Mesenchymal stem cell (in vitro differentiated cells and primary cell): ENCODE results near the gene AQP9.
A peak's percentile ranks its signal among the peaks of the same experiment; 100 is the strongest.
"Not testable (repeated sequence)": the region's sequence is repeated elsewhere in the genome, so short reads cannot be mapped to it uniquely, and the experiment has no call there.

Source experiments
- DNase-seq: peaks from one replicate; pipeline ENCODE4 v3.0.0-alpha.2; 2013
- H2AFZ ChIP-seq: one replicate; pipeline ENCODE4 v1.6.1; 2013; ENCODE audit warnings: low read depth, mild to moderate bottlenecking, control low read depth, inconsistent platforms, low read length, moderate library complexity
- H2AK5ac ChIP-seq: 2 replicates; pipeline ENCODE4 v1.6.1; 2013; ENCODE audit warnings: low read length, moderate library complexity, mild to moderate bottlenecking, inconsistent platforms; ENCODE audit not compliant: severe bottlenecking
- H2BK120ac ChIP-seq: one replicate; pipeline ENCODE4 v1.6.1; 2013; ENCODE audit warnings: low read depth, mild to moderate bottlenecking, inconsistent platforms, low read length, moderate library complexity
- H2BK12ac ChIP-seq, 2 experiments: one replicate each; pipeline ENCODE4 v1.6.1; 2013; ENCODE audit warnings: inconsistent platforms in 2 of 2, low read length in 2 of 2, mild to moderate bottlenecking in 2 of 2, moderate library complexity in 2 of 2, control low read depth in 1 of 2
- H2BK15ac ChIP-seq: one replicate; pipeline ENCODE4 v1.6.1; 2013; ENCODE audit warnings: mild to moderate bottlenecking, low read depth, inconsistent platforms; ENCODE audit not compliant: poor library complexity, severe bottlenecking
- H2BK5ac ChIP-seq: 2 replicates; pipeline ENCODE4 v1.6.1; 2013; ENCODE audit warnings: low read depth, mild to moderate bottlenecking, low read length, control low read depth, inconsistent platforms; ENCODE audit not compliant: poor library complexity, severe bottlenecking
- H3K14ac ChIP-seq, 2 experiments: one replicate each; pipeline ENCODE4 v1.6.1; 2013; ENCODE audit warnings: inconsistent platforms in 2 of 2, low read length in 2 of 2, control low read depth in 1 of 2, mild to moderate bottlenecking in 1 of 2, moderate library complexity in 1 of 2
- H3K18ac ChIP-seq, 2 experiments: one replicate each; pipeline ENCODE4 v1.6.1; 2013; ENCODE audit warnings: inconsistent platforms in 2 of 2, low read length in 2 of 2, control low read depth in 1 of 2, low read depth in 1 of 2, mild to moderate bottlenecking in 1 of 2
- H3K23ac ChIP-seq, 2 experiments: one replicate each; pipeline ENCODE4 v1.6.1; 2013; ENCODE audit warnings: inconsistent platforms in 2 of 2, low read length in 2 of 2, mild to moderate bottlenecking in 2 of 2, moderate library complexity in 2 of 2, control low read depth in 1 of 2
- H3K27ac ChIP-seq: 2 replicates; pipeline ENCODE4 v1.5.1; 2013; ENCODE audit warnings: mild to moderate bottlenecking, moderate library complexity, low read length, control low read depth, inconsistent platforms; ENCODE audit not compliant: poor library complexity, severe bottlenecking
- H3K27me3 ChIP-seq, 2 experiments: 2 replicates each; pipeline versions ENCODE4 v1.6.1 to v1.7.0; 2013; ENCODE audit warnings: low read length in 2 of 2, mild to moderate bottlenecking in 2 of 2, moderate library complexity in 2 of 2, control low read depth in 1 of 2, inconsistent platforms in 1 of 2; ENCODE audit not compliant: control insufficient read depth in 1 of 2, insufficient read depth in 1 of 2
- H3K36me3 ChIP-seq, 2 experiments: 2 replicates each; pipeline versions ENCODE4 v1.6.1 to v1.7.0; 2013; ENCODE audit warnings: low read length in 2 of 2, control low read depth in 1 of 2, inconsistent platforms in 1 of 2, low read depth in 1 of 2, mild to moderate bottlenecking in 1 of 2; ENCODE audit not compliant: insufficient read depth in 2 of 2, control insufficient read depth in 1 of 2
- H3K4ac ChIP-seq, 2 experiments: one replicate each; pipeline ENCODE4 v1.6.1; 2013; ENCODE audit warnings: inconsistent platforms in 2 of 2, low read length in 2 of 2, mild to moderate bottlenecking in 2 of 2, moderate library complexity in 2 of 2, control low read depth in 1 of 2, low read depth in 1 of 2
- H3K4me1 ChIP-seq: 2 replicates; pipeline ENCODE4 v1.6.1; 2013; ENCODE audit warnings: low read depth, low read length, control low read depth; ENCODE audit not compliant: control insufficient read depth, insufficient read depth
- H3K4me2 ChIP-seq: 2 replicates; pipeline ENCODE4 v1.6.1; 2013; ENCODE audit warnings: low read length, mild to moderate bottlenecking, inconsistent platforms; ENCODE audit not compliant: poor library complexity, severe bottlenecking
- H3K4me3 ChIP-seq, 2 experiments: 2 replicates each; pipeline versions ENCODE4 v1.5.1 to v1.7.0; 2013; ENCODE audit warnings: low read length in 2 of 2, mild to moderate bottlenecking in 2 of 2, control low read depth in 1 of 2, low read depth in 1 of 2; ENCODE audit not compliant: insufficient read depth in 1 of 2
- H3K79me1 ChIP-seq: replicated peaks from 2 replicates; pipeline ENCODE4 v1.6.1; 2013; ENCODE audit warnings: mild to moderate bottlenecking, control low read depth, low read length, inconsistent platforms; ENCODE audit not compliant: poor library complexity, severe bottlenecking
- H3K9ac ChIP-seq: 2 replicates; pipeline ENCODE4 v1.7.0; 2013; ENCODE audit warnings: mild to moderate bottlenecking, low read length, moderate library complexity
- H3K9me3 ChIP-seq: 2 replicates; pipeline ENCODE4 v1.7.0; 2013; ENCODE audit warnings: mild to moderate bottlenecking, low read length; ENCODE audit not compliant: control insufficient read depth
- H4K8ac ChIP-seq: one replicate; pipeline ENCODE4 v1.6.1; 2013; ENCODE audit warnings: inconsistent platforms, mild to moderate bottlenecking, low read length, moderate library complexity
- H4K91ac ChIP-seq: one replicate; pipeline ENCODE4 v1.6.1; 2013; ENCODE audit warnings: mild to moderate bottlenecking, low read length, inconsistent platforms
- WGBS: methylation state at CpG from one replicate; pipeline ENCODE4 v1.1.7; 2013; ENCODE audit warnings: mixed read lengths; 5-methylcytosine and 5-hydroxymethylcytosine counted together

Gene AQP9

GRCh38 chr15:58203537-58203936, 65.4 kb downstream of the AQP9 start:
- Histone ChIP-seq H3K4me2 (no peak overlapping the region), H4K8ac (no peak overlapping the region), H3K79me1 (no peaks in the 10 kb centered on the region), H3K27me3 (no peaks in the 10 kb centered on the region), H2AK5ac (no peak overlapping the region), H3K4me3 (no peak overlapping the region), H3K9me3 (no peaks in the 10 kb centered on the region), H3K27ac (no peak overlapping the region), H3K18ac (no peak overlapping the region), H4K91ac (no peak overlapping the region), H3K14ac (no peak overlapping the region), H3K36me3 (no peaks in the 10 kb centered on the region), H3K9ac (peak overlapping the region; percentile 75), H3K4me1 (no peaks in the 10 kb centered on the region), H2BK12ac (no peak overlapping the region), H3K4ac (no peak overlapping the region), H3K23ac (no peak overlapping the region), H2BK5ac (no peak overlapping the region), H2BK15ac (no peak overlapping the region), H2AFZ (no peak overlapping the region), H2BK120ac (no peak overlapping the region)
- WGBS: 64% methylated on average over 4 of the region's 4 CpGs
- peak; percentile 62 for DNase-seq

GRCh38 chr15:58206151-58206550, 68.0 kb downstream of the AQP9 start:
- DNase-seq: no peak
- no peak overlapping the region for H3K4ac ChIP-seq
- no peak overlapping the region for H2BK120ac ChIP-seq
- H2BK15ac ChIP-seq: no peak overlapping the region
- H3K27me3 ChIP-seq: no peaks in the 10 kb centered on the region
- no peak overlapping the region for H2BK12ac ChIP-seq
- 85% methylated on average over 8 of the region's 9 CpGs for WGBS
- no peak overlapping the region for H3K14ac ChIP-seq
- no peak overlapping the region for H3K9ac ChIP-seq
- H3K23ac ChIP-seq: no peak overlapping the region
- H4K91ac ChIP-seq: no peak overlapping the region
- H3K4me2 ChIP-seq: no peak overlapping the region
- no peaks in the 10 kb centered on the region for H3K79me1 ChIP-seq
- no peaks in the 10 kb centered on the region for H3K9me3 ChIP-seq
- no peak overlapping the region for H3K4me3 ChIP-seq
- H4K8ac ChIP-seq: no peak overlapping the region
- H3K4me1 ChIP-seq: no peaks in the 10 kb centered on the region
- H2BK5ac ChIP-seq: no peak overlapping the region
- no peak overlapping the region for H3K27ac ChIP-seq
- H3K36me3 ChIP-seq: no peaks in the 10 kb centered on the region
- no peak overlapping the region for H2AFZ ChIP-seq
- H2AK5ac ChIP-seq: no peak overlapping the region
- H3K18ac ChIP-seq: no peak overlapping the region

GRCh38 chr15:58208217-58208616, 70.0 kb downstream of the AQP9 start:
- not testable (repeated sequence) for DNase-seq, H3K4me3 ChIP-seq, H2AK5ac ChIP-seq, H2BK12ac ChIP-seq, H2BK15ac ChIP-seq, H3K4me2 ChIP-seq, H3K23ac ChIP-seq, H3K36me3 ChIP-seq, H2BK5ac ChIP-seq, H3K18ac ChIP-seq, H4K8ac ChIP-seq, H3K14ac ChIP-seq, H2AFZ ChIP-seq, H4K91ac ChIP-seq, H3K9me3 ChIP-seq, H3K27me3 ChIP-seq, H3K4ac ChIP-seq, H3K4me1 ChIP-seq, H3K27ac ChIP-seq, H2BK120ac ChIP-seq, H3K79me1 ChIP-seq
- peak overlapping the region; percentile 55 for H3K9ac ChIP-seq
- WGBS: 100% methylated on average over 6 of the region's 6 CpGs

- WGBS: 91% methylated on average over 2 of the region's 3 CpGs
- H4K91ac ChIP-seq, H3K27ac ChIP-seq, H3K79me1 ChIP-seq, H2BK5ac ChIP-seq, H2BK12ac ChIP-seq, H3K4ac ChIP-seq, H2AFZ ChIP-seq, H3K4me3 ChIP-seq, H3K23ac ChIP-seq, H2BK120ac ChIP-seq, DNase-seq, H3K14ac ChIP-seq, H3K4me2 ChIP-seq, H4K8ac ChIP-seq, H3K36me3 ChIP-seq, H3K18ac ChIP-seq, H3K4me1 ChIP-seq, H2AK5ac ChIP-seq, H3K27me3 ChIP-seq, H2BK15ac ChIP-seq, H3K9me3 ChIP-seq: not testable (repeated sequence)
- H3K9ac ChIP-seq: peak overlapping the region; percentile 73
Measured at GRCh38 chr15:58209007-58209481, 70.9 kb downstream of the AQP9 start.
